NCI-H1694 treated with DMSO at 0.1 percent for 48 hours (cell line): ENCODE measurements around the gene CCDC148.

Experiments used
- DNase-seq: peaks from one replicate; lab custom pipeline; 2025; lab: John Stamatoyannopoulos, UW

The CCDC148 gene

DNA sequence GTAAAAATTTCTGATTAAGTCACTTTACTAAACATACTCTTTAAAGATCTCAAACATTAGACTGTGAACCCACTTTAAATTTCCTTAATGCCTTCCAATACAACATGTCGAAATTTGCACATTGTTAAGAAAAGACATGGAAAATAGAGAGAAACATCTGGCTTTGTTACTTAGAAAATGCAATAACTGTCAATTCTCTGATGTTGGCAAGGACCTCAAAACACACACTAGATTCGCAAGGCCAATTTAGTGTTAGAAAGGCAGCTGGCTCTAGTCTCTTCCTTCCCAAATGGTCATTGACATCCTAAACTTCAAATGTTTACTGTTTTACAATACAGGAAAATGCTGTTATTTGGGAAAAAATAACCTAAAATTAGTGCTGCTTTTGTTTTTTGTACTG is 244.3 kb downstream of the CCDC148 start:
- no peak for DNase-seq

DNA sequence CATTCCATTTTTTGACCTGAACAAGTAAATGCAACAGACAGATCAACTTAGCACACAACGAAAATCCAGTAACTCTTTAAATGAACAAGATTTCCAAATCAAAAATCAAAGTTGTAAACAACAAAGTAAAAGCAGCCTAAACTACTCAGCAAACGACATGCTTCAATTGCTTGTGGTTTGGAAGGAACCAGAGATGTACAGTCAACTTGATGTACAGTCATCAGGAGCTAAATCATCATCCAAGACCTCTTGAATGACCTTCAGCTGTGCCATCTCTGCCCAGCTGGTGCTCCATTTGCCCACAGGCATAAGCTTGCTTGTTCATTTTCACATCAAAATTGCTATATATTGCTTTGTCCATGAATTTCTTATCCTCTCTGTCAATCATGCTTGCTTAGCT is 245.1 kb downstream of the CCDC148 start:
- no peak for DNase-seq

DNA sequence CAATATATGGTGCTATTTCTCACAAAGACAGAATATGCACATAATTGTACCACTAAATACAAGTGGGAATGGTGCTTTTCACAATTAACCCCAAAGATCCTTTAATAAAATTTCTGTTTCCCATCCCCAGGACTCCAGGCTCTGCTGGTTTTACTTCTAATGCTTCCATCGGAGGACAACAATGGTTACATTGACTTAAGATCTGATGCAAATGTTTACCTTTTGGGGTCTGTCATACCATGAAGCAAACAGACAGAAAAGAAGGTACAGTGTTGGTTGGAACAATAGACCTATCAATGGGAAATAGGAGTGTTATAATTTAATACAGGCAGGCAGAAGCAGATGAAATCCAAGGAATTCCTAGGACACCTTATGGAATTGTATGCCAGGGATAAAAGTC is 249.2 kb downstream of the CCDC148 start:
- no peak for DNase-seq

DNA sequence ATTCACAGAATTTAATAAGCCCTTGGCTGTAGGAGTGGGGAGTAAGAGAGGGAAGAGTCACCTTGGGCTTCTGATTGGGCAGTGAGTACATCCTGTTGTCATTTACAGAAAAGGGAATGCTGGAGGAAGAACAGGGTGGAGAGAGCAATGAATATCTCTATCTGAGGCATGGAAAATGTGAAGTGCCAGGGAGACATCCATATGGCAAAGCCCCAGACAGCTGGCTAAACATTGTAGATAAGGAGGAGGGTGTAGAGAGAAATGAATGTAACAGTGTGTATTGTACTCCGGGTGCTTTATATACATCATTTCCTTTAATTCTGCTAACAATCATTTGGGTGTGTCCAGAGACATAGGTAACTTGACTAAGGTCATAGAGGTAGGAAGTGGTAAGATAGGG is 251.3 kb downstream of the CCDC148 start:
- DNase-seq = peak; percentile 63

DNA sequence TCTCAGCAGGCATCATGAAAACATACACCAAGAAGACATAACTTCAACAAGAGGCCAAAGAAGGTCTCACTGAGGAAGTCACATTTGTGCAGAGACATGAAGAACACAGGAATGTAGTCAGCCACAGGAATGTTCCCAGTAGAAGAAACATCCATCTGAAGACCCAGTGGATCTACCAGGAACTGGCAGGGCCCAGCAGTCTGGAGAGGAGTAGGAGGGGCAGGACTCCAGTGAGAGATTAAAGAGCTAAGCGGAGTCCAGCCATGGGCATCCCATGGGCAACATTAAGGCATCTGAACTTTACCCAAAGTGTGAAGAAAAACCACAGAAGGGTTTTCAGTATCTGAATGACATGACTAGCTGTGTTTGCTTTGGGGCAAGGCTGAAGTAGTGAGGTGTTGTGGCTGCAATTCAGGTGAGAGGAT is 251.8 kb downstream of the CCDC148 start:
- no peak for DNase-seq

DNA sequence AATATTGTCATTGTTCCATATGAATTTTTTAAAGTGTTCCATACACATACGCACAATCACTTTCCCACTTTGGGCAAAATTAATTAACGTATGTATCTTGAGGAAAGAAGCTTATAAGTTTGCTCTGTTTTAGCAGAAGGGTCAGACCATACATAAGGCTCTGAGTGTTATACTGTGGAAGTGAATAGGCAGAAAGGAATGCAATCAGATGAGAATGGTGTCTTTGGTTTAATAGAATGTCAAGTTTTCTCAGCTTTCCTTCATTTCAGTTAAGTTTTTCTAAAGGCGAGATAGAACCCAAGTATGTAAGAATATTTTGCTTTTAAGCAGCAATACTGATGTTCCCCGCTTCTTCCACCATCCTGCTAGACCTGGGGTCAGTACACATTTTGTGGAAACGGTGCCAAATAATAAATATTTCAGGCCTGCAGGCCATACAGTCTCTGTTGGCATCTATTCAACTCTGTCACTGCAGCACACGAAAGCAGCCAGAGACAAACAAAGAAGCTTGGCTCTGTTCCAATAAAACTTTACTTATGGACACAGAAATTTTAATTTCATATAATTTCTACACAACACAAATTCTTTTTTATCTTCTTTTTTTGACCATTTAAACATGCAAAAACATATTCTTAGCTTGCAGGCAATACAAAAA is 254.3 kb downstream of the CCDC148 start:
- DNase-seq = peak; percentile 28

DNA sequence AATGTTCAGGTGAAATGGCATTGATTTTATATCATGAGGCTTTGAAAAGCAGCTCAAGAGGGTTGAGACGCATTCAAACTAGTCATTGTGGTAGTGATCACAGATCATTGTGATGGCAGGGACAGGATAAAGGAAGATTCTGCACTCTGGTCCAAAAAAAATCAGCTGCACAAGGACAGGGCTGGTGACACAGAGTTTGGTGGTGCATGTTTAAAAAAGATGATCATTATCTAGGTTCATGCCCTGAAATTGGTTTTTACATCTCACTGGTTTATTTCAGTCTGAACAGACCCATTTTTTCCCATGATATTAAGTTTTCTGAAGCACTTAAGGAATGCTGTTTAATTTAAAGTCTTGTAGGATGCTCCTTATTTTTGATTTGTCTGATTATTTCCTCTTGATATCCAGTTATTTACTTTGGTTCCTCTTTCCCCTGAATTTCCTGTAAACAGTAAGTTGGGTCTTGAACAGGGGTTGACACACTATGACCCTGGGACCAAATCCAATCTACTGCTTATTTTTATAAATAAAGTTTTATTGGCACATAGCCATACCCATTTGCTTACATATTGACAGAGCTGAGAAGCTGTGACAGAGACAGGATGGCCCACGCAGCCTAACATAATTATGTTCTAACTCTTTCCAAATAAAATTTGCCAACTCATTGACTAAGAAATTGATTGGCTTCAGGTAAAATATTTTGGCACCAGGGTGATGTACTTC is 256.5 kb downstream of the CCDC148 start:
- DNase-seq = no peak

DNA sequence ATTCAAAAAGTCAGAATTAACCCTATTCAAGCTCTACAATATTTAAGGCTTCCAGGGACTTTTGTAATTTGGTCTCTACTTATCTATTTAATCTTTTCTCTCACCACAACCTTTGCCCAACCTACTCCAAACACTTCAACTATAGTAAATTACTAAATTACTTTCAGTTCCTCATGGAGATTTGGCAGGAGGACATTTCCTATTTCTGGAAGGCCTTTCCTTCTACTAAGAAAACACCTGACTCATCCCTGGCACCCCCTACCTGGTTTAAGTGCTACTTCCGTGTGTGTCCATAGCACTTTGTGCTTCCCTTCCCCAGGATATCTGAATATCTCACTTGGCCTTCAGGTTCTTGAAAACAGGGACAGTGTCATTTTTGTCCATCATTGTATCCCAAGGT is 258.6 kb downstream of the CCDC148 start:
- no peak for DNase-seq

DNA sequence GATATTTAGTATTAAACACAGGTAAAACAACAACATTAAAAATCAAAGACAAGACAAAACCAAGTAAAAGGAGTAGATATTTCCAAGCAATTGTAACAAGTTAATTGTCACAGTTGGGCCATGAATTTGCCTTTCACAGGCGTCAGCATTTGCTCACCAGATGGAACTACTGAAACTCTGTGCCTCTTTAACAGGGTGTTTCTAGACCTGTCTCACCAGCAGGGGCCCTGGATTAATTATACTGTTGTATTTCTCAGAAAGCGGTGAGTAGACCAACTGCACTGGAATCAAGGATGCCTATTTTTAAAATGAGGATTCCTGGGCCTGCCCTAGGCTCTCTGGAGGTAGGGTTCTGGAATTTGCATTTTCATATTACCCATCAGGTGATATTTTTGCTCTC is 262.3 kb downstream of the CCDC148 start:
- peak; percentile 57 for DNase-seq

DNA sequence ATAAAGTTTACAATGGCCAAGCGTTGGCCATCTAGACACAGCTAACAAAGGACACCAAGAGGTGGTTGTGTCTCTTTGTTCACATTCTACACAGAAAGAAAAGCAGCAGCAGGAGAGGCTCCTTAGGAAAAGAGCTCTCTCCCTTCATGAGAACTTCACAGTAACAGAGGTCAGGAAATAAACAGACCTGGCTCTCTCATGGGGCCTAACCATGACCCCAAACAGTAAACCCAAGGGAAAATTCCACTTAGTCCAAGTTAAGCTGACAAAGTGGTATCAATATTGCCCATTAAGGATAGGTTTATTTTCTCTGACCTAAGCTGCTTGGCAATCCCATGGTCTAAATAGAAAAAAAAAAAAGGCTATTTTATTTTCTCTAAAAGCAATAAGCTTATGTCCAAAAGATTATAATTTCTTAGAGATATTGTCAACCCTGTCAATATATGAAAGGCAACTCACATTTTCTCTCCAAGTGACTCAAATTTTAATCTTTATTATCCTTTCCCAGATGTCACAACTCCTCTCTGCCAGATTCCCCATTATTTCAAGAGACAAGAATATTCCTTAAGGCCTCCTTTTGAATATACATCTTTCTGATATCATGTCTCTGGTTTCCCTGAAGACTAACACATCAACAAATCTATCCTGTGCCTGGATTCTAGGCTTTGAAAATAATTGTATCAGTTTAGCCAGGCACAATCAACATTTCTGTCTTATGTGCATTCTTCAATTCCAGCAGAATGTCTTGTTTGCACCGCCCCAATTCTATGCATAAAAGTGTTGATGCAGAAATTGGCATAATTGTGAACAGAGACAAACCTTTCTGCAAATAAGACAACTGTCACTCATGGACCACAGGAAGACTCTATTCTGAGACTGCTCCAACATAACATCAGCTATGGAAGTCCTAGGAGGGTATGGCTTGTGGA is 263.8 kb downstream of the CCDC148 start:
- no peak for DNase-seq

DNA sequence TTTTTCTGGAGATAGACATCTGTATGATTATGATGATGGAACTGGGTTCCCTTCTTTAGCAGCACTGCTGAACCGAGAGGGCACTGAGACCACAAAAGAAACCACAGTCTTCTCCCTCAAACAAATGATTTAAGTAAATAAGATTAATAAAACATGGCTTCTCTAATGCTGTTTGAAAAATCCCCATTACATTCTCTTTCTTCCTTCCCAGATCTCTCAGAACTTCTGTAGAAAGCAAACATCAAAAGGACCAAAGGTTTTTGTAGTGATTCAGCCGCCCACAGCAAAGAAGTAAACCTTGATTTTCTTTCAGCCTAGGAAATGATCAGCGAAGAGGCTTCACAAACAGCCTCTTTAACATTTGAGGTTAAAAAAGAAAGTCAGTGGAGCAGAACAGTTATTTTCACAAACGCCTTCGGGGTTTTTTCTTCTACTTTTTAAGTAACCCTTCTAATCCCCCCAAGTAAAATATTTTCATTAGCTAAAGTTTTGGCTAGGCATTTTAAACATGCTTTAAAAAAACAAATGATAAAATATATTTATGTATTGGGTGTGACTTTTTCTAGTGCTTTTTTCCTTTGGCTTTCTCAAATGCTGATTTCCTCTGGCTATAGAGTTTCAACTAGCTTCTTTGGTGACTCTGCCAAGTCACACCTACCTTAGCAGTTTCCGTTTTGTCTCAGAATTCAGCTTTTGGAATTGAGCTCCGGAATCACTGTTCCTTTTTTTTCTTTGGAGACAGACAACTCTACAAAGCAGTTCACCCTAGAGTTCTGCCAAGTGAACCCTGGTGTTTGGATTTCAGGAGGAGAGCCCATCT is 265.3 kb downstream of the CCDC148 start:
- DNase-seq = no peak

DNA sequence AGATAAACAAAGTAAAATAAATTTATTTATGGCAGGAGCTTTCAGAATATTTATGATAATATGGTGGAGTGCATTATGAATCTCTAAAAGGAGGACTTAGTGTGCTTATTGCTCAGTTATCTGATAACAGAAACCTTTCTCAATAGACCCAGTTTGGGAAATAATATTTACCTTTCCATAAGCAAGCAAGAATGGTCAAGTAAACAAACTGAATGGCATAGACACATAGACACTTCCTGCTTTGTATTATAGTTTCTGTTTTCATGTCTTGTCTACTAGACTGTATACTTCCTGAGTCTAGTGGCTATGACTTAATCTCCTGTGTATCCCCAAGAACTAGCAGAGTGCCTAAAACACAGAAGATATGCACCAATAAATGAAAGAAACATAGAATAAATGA is 267.0 kb downstream of the CCDC148 start:
- DNase-seq = no peak

DNA sequence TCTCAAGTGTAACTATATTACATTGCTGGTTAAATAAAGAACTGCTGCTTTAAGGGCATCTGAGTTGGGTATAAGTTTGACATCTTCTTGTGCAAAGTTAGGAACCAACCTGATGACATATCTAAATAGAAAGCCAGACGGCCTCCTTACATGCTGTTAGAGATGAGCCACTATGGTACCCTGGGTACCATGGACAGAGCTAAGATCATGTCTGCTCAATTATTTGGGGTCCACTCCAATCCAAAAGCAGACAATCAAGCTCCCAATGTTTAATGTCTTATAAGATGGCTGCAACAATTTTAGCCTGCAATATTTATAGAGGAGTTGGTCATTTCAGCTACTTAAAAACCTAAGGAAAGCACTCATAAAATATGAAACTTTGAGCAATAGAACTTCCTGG is 268.6 kb downstream of the CCDC148 start:
- DNase-seq = no peak

DNA sequence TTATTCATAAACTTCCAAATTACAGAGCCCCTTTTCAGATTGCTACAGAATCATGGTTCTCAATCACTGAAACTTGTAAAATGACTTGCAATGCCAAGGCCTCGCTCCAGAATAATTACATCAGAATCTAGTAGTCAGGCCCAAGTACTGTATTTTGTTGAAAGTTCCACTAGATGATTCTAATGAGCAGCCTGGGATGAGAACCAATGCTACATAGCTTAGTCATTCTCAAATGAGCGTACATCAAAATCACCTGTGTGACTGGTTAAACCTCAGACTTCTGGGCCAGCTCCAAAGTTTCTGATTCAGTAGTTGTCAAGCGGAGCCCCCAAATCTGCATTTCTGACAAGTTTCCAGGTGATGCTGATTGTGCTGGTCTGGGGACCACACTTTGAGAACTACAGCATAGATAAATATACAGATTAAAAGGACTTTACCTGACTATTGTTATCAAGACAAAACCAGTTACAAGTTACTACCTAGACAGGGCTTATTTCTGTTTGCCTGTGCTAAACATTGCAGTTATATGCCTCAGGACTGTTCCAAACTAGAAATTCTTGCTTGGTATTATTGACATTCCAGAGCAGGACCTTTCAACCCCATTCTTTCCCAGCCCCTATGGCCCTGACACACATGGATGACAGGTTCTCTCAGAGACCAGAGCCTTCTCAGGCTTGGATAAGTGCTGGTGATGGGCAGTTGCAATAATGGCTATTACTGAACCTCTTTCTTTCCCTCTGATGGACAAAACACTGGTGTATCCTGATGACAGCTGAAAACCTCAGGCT is 271.8 kb downstream of the CCDC148 start:
- DNase-seq = no peak

DNA sequence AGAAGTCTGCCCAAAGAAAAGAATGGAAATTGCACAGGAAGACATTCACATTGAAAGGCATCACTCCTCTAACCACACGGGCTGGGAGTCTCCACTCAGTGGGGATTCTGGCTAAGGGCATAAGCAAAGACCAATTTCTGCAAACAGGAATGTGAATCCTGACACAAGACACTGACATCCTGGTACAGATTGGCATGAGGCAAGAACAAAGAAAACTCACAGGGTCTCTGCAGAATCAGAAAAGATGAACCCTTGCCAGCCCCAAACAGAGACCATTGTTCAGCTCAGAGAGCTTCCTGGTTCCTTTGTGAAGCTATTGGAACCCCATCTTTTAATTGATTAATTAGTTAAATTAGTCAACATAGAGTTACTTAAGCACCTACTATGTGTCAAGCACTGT is 272.6 kb downstream of the CCDC148 start:
- DNase-seq = no peak

DNA sequence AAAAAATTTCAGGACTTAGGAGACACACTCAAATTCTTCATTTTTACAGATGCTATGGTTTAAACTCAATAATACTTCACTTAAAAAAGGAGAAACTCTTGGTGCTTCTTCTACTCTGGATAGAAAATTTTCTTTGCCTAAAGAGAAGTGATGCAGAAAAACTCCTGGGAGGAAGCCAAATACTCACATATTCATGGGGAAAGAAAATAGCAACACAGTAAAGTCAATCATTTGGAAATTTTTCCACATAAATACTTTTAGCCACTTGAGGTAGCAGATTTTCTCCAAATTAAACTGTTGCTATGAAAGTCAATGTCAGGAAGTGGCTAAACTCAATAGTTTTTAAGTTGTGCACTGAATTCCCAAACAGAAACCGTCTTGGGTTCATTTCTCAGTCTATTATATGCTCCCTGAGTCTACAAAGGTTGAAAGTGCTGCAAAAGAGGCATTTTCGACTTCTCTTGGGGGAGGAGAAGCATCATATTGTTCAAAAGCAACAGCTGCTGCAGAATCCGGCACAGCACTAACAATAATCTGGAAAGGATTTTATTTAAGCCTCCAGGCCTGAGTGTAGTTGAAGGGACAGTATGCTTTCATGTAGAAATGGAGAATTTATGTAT is 273.8 kb downstream of the CCDC148 start:
- DNase-seq = no peak

DNA sequence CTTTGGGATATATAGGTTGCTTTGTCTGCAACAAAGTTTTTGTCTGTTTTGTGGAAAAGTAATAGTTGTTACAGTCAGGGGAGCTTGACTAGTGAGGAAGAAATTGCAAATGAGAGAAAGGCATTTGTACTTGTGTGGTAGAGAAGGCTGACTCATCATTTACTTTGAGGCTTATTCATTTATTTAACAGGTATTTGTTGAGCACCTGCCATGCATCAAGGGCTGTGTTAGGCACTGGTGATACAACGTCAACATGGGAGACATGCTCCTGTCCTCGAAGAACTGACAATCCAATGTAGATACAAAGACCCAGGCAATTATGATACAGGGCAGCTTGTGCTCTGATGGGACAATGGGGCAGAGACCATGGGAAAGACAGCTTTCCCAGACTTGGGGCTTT is 275.4 kb downstream of the CCDC148 start:
- no peak for DNase-seq

DNA sequence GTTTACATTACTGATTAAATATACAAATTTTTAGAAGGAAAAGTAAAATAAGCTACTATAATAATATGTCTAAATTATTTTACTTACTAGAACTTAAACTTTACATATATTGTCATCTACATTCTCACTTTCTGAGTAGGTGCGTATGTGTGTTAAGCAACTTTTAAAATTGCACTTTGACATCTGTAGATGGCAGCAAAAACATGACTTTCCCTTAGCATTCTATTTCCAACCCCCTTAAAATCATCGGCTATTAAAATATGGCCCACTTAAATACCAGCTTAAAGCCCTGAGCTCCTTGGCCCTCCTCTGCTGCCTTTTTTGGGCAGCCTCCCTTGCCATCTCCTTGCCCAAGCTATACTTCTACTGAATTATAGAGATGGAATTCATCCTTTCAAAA is 276.9 kb downstream of the CCDC148 start:
- peak; percentile 74 for DNase-seq

DNA sequence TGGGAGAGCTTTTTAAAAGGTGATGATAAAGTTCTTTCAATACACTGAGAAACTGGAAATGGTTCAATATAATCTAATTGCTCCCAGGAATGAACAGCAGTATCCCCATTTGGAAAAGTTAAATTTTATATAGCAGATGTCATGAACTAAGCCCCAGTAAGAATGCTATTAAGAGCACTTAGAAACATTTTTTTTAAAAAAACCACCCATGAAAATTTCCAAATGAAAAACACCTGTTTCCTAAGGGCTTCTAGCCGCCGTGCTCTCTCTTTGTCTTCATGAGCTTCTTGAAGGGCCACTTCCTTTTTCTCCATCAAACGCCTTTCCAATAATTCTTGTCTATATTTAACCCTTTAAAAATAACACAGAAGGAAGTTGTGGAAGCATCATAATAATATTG is 277.9 kb downstream of the CCDC148 start:
- no peak for DNase-seq

DNA sequence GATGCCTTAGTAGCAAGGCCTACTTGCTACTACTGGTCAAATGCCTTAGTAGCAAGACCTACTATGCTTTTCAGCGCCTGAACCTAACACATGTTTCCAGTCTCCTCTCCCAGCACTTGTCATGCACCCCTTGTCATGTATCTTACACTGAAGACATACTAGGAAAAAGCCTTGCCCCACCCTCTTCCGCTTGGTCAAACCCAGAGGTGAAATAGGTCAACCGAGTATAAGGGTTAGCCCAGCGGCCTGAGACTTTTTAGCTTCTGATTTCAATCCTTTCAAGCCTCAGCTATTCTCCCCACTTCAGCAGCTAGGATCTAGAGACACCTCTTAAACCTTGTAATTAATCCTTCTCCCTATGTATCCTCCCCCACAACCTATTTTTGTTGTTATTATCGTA is 281.6 kb downstream of the CCDC148 start:
- DNase-seq = no peak

DNA sequence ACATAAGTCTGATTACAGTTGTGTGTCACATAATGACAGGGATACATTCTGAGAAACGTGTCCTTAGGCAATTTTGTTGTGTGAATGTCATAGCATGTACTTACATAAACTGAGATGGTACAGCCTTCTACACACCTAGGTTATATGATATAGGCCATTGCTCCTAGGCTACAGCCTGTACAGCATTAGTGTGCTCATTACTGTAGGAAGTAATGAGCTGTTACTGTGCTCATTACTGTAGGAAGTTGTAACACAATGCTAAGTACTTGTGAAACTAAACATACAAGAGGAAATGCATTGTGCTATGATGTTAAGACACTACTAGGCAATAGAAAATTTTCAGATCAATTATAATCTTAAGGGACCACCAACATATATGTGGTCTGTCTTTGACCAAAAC is 282.1 kb downstream of the CCDC148 start:
- DNase-seq = no peak
